Measurements from ENCODE around the gene PEAK1. TPM values are rescaled to one million over a fixed set of nuclear protein-coding genes. Genes with fewer than 3 reads are reported as not detected.

PEAK1 gene
- total RNA-seq, 4 donors from 2014 or later, result 91.8 to 170 (median 123) TPM

- H3K27ac ChIP-seq (replicated peaks in 1 of 4), result peak overlapping the region in 3 of 4 donors; percentile 2 to 32 (median 21)
- intact Hi-C loops (cut with DNase I), result no loop called here
- H3K4me1 ChIP-seq, result peaks cover 0 to 12% (median 11%) of the 10 kb centered on the region in 4 donors
- peak overlapping the region; percentile 35 to 45 (median 38) for H3K4me3 ChIP-seq
- DNase-seq (ENCODE audit: extremely low spot score), result peak; percentile 91
- no peaks in the 10 kb centered on the region for H3K9me3 ChIP-seq
- H3K27me3 ChIP-seq, result no peaks in the 10 kb centered on the region
- 22% methylated on average over 13 of the region's 21 CpGs for WGBS
- TF ChIP-seq CTCF (IDR thresholded peaks at IDR 0.05), result no peak
- TF ChIP-seq POLR2AphosphoS5 (IDR thresholded peaks at IDR 0.05), result peak in 1 of 2 donors; percentile 50
- no peak for TF ChIP-seq EP300 (IDR thresholded peaks at IDR 0.05)
- no peak for TF ChIP-seq POLR2A (IDR thresholded peaks at IDR 0.05; ENCODE audit: low read depth)
- H3K36me3 ChIP-seq, result no peaks in the 10 kb centered on the region
These were observed 336.3 kb downstream of the PEAK1 start for GRCh38 chr15:77083381-77084160.

- intact Hi-C loops (cut with DNase I), result no loop called here
- H3K9me3 ChIP-seq, result no peaks in the 10 kb centered on the region
- no peak overlapping the region for H3K4me3 ChIP-seq
- H3K36me3 ChIP-seq, result no peaks in the 10 kb centered on the region
- WGBS, result 81% methylated on average over 5 of the region's 5 CpGs
- TF ChIP-seq EP300 (IDR thresholded peaks at IDR 0.05) (no peak), POLR2A (IDR thresholded peaks at IDR 0.05; ENCODE audit: low read depth) (no peak), POLR2AphosphoS5 (IDR thresholded peaks at IDR 0.05) (no peak), CTCF (IDR thresholded peaks at IDR 0.05) (no peak)
- peaks cover 0 to 12% (median 11%) of the 10 kb centered on the region in 4 donors for H3K4me1 ChIP-seq
- H3K27ac ChIP-seq (replicated peaks in 1 of 4), result no peak overlapping the region
- peak; percentile 74 for DNase-seq (ENCODE audit: extremely low spot score)
- no peaks in the 10 kb centered on the region for H3K27me3 ChIP-seq
These were observed 337.9 kb downstream of the PEAK1 start for GRCh38 chr15:77081971-77082370.

- H3K27ac ChIP-seq (replicated peaks in 1 of 4), result no peak overlapping the region
- H3K27me3 ChIP-seq, result no peaks in the 10 kb centered on the region
- H3K4me3 ChIP-seq, result no peak overlapping the region
- H3K4me1 ChIP-seq, result peaks cover under 1 to 1% (median under 1%) of the 10 kb centered on the region in 4 donors
- intact Hi-C loops (cut with DNase I), result no loop called here
- 68% methylated on average over 4 of the region's 4 CpGs for whole genome bisulfite sequencing
- H3K9me3 ChIP-seq, result no peaks in the 10 kb centered on the region
- H3K36me3 ChIP-seq, result no peaks in the 10 kb centered on the region
- no peak for DNase-seq (ENCODE audit: extremely low spot score)
- no peak for TF ChIP-seq POLR2AphosphoS5 (IDR thresholded peaks at IDR 0.05)
- TF ChIP-seq EP300 (IDR thresholded peaks at IDR 0.05), result no peak
- no peak for TF ChIP-seq POLR2A (IDR thresholded peaks at IDR 0.05; ENCODE audit: low read depth)
- no peak for TF ChIP-seq CTCF (IDR thresholded peaks at IDR 0.05)
These were observed 343.5 kb downstream of the PEAK1 start for GRCh38 chr15:77076323-77076915.

- Histone ChIP-seq H3K4me1 (peaks cover 4 to 5% (median 5%) of the 10 kb centered on the region in 4 donors), H3K9me3 (no peaks in the 10 kb centered on the region), H3K27ac (replicated peaks in 1 of 4) (no peak overlapping the region), H3K4me3 (no peak overlapping the region), H3K27me3 (no peaks in the 10 kb centered on the region), H3K36me3 (no peaks in the 10 kb centered on the region)
- TF ChIP-seq POLR2AphosphoS5 (IDR thresholded peaks at IDR 0.05), result no peak
- no peak for TF ChIP-seq EP300 (IDR thresholded peaks at IDR 0.05)
- no peak for TF ChIP-seq POLR2A (IDR thresholded peaks at IDR 0.05; ENCODE audit: low read depth)
- no peak for TF ChIP-seq CTCF (IDR thresholded peaks at IDR 0.05)
- intact Hi-C loops (cut with DNase I), result no loop called here
- WGBS, result 82% methylated on average over 9 of the region's 9 CpGs
- no peak for DNase-seq (ENCODE audit: extremely low spot score)
These were observed 344.4 kb downstream of the PEAK1 start for GRCh38 chr15:77075528-77075927.
